ENCODE results near the gene JAZF1.

Gene JAZF1

DNA sequence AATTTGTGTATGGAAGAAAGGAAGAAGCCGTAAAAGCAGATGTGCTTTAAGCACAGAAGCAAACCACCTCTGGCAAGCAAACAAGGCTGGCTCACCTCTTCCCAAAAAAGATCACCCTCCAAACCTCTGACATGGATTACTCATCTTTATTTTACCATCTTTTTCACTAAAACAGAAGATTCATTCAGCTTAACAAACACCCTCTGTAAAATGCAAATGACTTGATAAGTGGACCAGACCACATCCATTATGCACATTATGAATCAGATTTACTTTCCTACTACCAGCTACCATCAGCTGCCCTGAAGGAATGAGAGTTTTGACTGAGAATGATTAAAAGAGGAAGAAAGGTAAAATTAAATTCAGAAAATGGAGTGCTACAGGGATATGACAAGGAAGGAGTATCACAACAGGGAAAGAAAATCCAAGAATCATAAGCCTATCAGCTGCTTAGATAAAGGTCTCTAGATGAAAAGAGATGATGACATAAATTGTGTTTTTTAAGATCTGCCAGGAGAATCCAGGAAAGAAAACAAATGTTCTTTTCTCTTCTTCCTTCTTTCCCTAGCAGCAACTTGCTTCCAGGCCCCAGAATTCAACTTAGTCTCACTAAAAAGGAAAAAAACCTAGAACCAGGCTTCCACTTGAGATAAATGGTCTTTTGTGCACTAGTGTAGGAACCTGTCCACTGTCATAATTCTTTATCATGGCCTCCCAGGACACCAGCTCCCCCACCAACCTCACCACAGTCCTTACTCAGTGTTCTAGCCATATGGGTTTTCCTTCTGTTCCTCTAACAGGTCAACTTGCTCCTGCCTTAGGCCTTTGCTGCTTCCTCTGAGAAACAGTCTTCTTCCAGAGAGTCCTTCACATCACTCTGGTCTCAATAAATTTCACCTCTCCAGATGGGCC lies 47.4 kb downstream of the JAZF1 start:
- DNase-seq = no peak

GRCh38 chr7:28130277-28130676 lies 50.3 kb downstream of the JAZF1 start:
- no peak for DNase-seq

DNA sequence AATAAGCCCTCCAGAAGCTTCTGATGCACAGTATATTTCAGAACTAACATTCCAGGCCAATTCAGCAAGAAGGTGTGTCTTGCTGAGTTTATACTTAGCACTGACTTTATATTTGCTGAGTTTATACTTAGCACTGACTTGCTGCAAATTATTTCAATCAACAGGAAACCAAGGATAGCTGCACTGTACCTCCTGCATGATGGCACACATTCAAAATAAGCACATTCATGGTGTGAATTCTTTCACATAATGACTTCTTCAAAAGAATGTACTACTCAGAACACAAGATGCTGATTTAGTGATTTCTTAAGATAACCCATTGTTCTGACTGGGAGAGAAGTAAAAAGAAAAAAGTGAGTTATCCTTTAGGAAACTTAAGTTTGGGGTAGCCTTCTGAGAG lies 52.0 kb downstream of the JAZF1 start:
- peak; percentile 45 for DNase-seq

GRCh38 chr7:28126410-28127041 lies 54.1 kb downstream of the JAZF1 start:
- no peak for DNase-seq

- DNase-seq = no peak
These were observed 54.9 kb downstream of the JAZF1 start for GRCh38 chr7:28125431-28126409.

- DNase-seq = no peak
These were observed 56.2 kb downstream of the JAZF1 start for GRCh38 chr7:28124413-28124812.

- DNase-seq = peak; percentile 73
These were observed 56.8 kb downstream of the JAZF1 start for GRCh38 chr7:28123752-28124151.

GRCh38 chr7:28121496-28121895 lies 59.1 kb downstream of the JAZF1 start:
- DNase-seq = no peak

- DNase-seq = no peak
These were observed 64.6 kb downstream of the JAZF1 start for GRCh38 chr7:28116041-28116440.

- no peak for DNase-seq
These were observed 65.3 kb downstream of the JAZF1 start for GRCh38 chr7:28115261-28115660.

GRCh38 chr7:28114056-28114455 lies 66.5 kb downstream of the JAZF1 start:
- DNase-seq = no peak

DNA sequence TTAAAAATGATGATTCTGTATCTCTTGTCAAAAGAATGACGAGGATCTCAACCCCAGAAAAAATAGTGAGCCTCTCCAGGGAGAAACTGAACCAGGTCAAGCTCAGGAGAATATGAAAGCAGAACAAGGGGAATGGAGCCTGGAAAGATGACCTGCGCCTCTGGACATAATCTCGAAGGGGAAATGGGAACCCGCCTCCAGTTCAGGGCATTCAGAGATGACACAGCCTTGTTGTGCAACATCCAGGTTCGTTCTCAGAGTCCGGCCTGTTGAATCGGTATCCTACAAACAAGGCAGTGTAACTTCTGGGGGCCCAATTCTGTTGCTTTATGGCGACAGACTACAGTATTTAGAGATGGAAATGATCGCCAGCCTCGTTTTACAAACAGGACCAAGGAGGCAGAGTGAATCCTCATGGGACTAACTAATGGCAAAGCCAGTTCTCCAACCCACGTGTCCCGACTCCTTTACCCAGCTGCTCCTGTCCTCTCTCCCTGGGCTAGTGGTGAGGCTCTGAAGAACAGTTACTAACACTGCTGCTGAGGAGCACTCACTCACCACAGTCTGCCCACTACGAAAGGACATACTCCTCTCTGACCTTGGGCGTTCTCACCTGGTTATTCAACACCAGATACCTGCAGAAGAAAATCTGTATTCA lies 67.6 kb downstream of the JAZF1 start:
- no peak for DNase-seq

- DNase-seq = no peak
These were observed 68.1 kb downstream of the JAZF1 start for GRCh38 chr7:28112467-28112866.

DNA sequence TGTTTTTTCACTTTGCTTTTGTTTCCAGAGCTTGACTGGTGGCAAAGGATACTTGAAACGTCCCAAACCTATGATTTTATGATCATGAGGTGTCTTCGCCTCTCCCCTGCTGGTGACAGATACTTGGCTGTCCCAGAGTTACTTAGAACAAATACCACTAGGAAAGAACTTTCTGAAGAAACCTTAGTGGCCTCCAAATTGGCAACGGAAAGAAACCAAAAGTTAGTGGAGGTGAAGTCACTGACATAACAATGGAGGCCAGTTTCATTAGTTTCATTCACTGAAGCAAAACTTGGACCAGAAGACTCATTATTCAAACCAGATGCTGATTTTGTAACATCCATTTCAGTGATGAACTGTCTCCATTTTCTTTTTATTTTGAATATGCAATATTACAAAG lies 68.6 kb downstream of the JAZF1 start:
- DNase-seq = no peak

DNA sequence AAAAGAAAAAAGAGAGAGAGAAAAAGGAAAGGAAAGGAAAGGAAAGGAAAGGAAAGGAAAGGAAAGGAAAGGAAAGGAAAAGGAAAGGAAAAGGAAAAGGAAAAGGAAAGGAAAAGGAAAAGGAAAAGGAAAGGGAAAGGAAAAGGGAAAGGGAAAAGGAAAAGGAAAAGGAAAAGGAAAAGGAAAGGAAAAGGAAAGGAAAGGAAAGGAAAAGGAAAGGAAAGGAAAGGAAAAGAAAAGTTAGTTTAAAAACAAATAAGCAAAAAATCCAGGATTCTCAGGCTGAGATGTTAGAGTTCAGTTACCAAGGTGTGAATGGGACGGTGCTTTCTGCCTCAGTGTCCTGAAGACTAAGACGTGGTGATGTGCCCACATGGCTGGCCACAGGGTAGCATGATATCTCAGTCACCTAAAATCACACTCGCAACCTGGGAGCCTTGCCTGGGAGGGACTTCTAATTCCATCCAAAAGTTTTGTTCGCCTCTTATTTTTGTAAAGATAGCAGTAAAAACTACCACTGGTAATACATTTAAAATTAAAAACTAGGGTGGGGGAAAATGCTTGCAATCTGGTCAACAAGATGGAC lies 70.1 kb downstream of the JAZF1 start:
- no peak for DNase-seq

DNA sequence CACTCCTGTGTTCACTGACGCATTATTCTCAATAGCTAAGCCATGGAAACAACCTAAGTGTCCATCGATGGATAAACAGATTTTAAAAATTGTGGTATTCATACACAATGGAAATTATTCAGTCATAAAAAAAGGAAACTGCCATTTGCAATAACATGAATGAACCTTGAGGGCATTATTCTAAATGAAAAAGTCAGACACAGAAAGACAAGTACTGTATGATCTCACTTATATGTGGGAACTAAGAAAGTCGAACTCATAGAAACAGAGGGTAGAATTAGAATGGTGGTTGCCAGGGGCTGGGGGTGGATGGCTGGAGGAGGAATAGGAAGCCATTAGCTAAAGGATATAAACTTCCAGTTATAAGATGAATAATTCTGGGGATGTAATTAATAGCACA lies 71.8 kb downstream of the JAZF1 start:
- DNase-seq = no peak

GRCh38 chr7:28107960-28108359 lies 72.6 kb downstream of the JAZF1 start:
- no peak for DNase-seq

- DNase-seq = no peak
These were observed 74.2 kb downstream of the JAZF1 start for GRCh38 chr7:28106321-28106829.

DNA sequence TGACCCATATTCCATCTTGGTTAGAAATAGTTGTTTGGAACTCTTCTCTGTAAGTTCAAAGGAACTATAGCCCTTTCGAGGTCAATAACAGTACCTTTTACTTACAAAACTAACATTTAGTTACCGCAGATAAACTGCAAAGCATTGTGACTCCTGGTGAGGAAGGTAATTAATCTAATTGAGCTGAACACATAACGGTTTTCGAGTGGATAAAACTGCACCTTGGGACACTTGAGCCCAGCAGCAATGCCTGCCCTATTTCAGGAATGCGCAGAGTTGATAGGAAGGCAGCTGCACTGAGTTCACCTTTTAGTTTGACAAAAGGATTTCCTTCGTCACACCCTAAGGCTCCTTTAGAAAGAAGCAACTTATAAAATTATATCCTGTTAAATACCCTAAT lies 75.4 kb downstream of the JAZF1 start:
- no peak for DNase-seq

- no peak for DNase-seq
These were observed 75.8 kb downstream of the JAZF1 start for GRCh38 chr7:28104811-28105210.

GRCh38 chr7:28104041-28104541 lies 76.5 kb downstream of the JAZF1 start:
- no peak for DNase-seq

- DNase-seq = no peak
These were observed 77.8 kb downstream of the JAZF1 start for GRCh38 chr7:28102797-28103196.
